Stomach smooth muscle (tissue), 2 donors: Measurements from ENCODE around the gene TEAD1.

Source experiments
- H3K27ac ChIP-seq: one replicate; pipeline ENCODE4 v1.7.0; 2013; ENCODE audit warnings: mild to moderate bottlenecking, low read length, inconsistent platforms
- H3K27me3 ChIP-seq, 2 donors: one replicate each; pipeline ENCODE4 v1.7.0; 2013; ENCODE audit warnings: low read length in 2 of 2; ENCODE audit not compliant: insufficient read depth in 2 of 2, control insufficient read depth in 1 of 2
- H3K36me3 ChIP-seq, 2 donors: one replicate each; pipeline ENCODE4 v1.7.0; 2013; ENCODE audit warnings: low read length in 2 of 2; ENCODE audit not compliant: control insufficient read depth in 2 of 2, insufficient read depth in 2 of 2
- H3K4me1 ChIP-seq: one replicate; pipeline ENCODE4 v1.7.0; 2013; ENCODE audit warnings: low read length; ENCODE audit not compliant: control insufficient read depth, insufficient read depth
- H3K4me3 ChIP-seq, 2 donors: one replicate each; pipeline ENCODE4 v1.7.0; 2013; ENCODE audit warnings: low read length in 2 of 2
- H3K9ac ChIP-seq, 2 donors: one replicate each; pipeline ENCODE4 v1.7.0; 2013; ENCODE audit warnings: low read length in 2 of 2, mild to moderate bottlenecking in 1 of 2
- H3K9me3 ChIP-seq, 2 donors: one replicate each; pipeline ENCODE4 v1.7.0; 2013; ENCODE audit warnings: low read length in 2 of 2; ENCODE audit not compliant: control insufficient read depth in 2 of 2
- donor health status: healthy.
- donor health status: Pancreatic carcinoma.

TEAD1 gene

GRCh38 chr11:12824281-12825041 lies 150.2 kb downstream of the TEAD1 start:
- no peaks in the 10 kb centered on the region for H3K9me3 ChIP-seq
- peak overlapping the region; percentile 76 for H3K27ac ChIP-seq
- H3K4me1 ChIP-seq = peaks cover 30% of the 10 kb centered on the region

GRCh38 chr11:12826441-12826840 lies 152.2 kb downstream of the TEAD1 start:
- H3K27ac ChIP-seq = no peak overlapping the region
- peaks cover 33% of the 10 kb centered on the region for H3K4me1 ChIP-seq
- H3K4me3 ChIP-seq = no peak overlapping the region
- H3K36me3 ChIP-seq = no peaks in the 10 kb centered on the region
- H3K9ac ChIP-seq = no peak overlapping the region
- H3K27me3 ChIP-seq = no peaks in the 10 kb centered on the region
- no peaks in the 10 kb centered on the region for H3K9me3 ChIP-seq

More at GRCh38 chr11:12824281-12825041, 150.2 kb downstream of the TEAD1 start:
- H3K36me3 ChIP-seq = no peaks in the 10 kb centered on the region
- H3K4me3 ChIP-seq = no peak overlapping the region
- H3K27me3 ChIP-seq = no peaks in the 10 kb centered on the region
- H3K9ac ChIP-seq = peak overlapping the region in 1 of 2 donors; percentile 43

GRCh38 chr11:12827369-12827768 lies 153.1 kb downstream of the TEAD1 start:
- peak overlapping the region; percentile 37 for H3K27ac ChIP-seq
- H3K36me3 ChIP-seq = no peaks in the 10 kb centered on the region
- no peaks in the 10 kb centered on the region for H3K27me3 ChIP-seq
- peaks cover 33% of the 10 kb centered on the region for H3K4me1 ChIP-seq
- no peaks in the 10 kb centered on the region for H3K9me3 ChIP-seq
- no peak overlapping the region for H3K9ac ChIP-seq
- peak overlapping the region; percentile 3 to 69 for H3K4me3 ChIP-seq

GRCh38 chr11:12827929-12828812 lies 153.9 kb downstream of the TEAD1 start:
- no peaks in the 10 kb centered on the region for H3K27me3 ChIP-seq
- peak overlapping the region; percentile 42 to 69 for H3K4me3 ChIP-seq
- peak overlapping the region; percentile 37 for H3K27ac ChIP-seq
- no peak overlapping the region for H3K9ac ChIP-seq
- H3K4me1 ChIP-seq = peaks cover 33% of the 10 kb centered on the region
- H3K9me3 ChIP-seq = no peaks in the 10 kb centered on the region
- no peaks in the 10 kb centered on the region for H3K36me3 ChIP-seq

GRCh38 chr11:12829131-12829530 lies 154.9 kb downstream of the TEAD1 start:
- H3K4me3 ChIP-seq = no peak overlapping the region
- H3K9ac ChIP-seq = no peak overlapping the region
- H3K9me3 ChIP-seq = no peaks in the 10 kb centered on the region
- no peak overlapping the region for H3K27ac ChIP-seq
- no peaks in the 10 kb centered on the region for H3K36me3 ChIP-seq
- peaks cover 27% of the 10 kb centered on the region for H3K4me1 ChIP-seq
- H3K27me3 ChIP-seq = no peaks in the 10 kb centered on the region

DNA sequence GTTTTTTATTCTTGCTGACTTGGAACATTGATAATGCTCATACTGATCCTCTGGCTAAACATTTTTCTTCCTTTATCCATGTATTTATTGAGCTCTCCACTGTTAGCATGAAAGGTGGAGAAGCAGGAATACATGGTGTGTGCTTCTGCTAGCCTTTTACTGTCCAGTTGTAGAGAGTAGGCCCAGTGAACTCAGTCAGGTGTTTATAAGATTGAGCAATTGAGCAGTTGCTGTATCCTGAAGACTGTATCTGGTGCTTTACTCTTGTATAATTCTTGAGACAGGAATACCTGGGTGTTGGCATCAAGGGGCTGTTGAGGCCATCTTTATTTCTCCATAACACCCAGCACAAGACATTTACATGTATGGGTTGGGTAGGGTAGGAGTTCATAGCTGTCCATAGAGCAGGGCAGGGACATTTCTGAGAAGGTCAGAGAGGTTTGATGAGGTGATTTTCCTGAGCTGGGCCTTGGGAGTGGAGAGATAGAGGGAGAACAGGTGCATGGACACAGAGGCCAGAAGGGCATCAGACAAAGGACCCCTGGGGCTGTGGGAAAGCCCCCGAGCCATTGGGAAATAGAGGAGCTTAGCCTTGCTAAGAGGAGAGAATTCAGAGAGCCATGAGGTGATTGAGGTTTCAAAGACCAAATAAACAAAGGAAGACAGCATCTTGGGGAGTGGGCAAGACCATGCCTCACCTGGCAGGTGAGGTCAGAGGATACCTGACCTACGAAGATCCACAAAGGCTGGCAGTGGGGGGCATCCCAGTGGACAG lies 155.5 kb downstream of the TEAD1 start:
- H3K4me1 ChIP-seq = peaks cover 21% of the 10 kb centered on the region
- no peaks in the 10 kb centered on the region for H3K27me3 ChIP-seq
- H3K9ac ChIP-seq = no peak overlapping the region
- H3K9me3 ChIP-seq = no peaks in the 10 kb centered on the region
- no peak overlapping the region for H3K27ac ChIP-seq
- no peaks in the 10 kb centered on the region for H3K36me3 ChIP-seq
- no peak overlapping the region for H3K4me3 ChIP-seq

DNA sequence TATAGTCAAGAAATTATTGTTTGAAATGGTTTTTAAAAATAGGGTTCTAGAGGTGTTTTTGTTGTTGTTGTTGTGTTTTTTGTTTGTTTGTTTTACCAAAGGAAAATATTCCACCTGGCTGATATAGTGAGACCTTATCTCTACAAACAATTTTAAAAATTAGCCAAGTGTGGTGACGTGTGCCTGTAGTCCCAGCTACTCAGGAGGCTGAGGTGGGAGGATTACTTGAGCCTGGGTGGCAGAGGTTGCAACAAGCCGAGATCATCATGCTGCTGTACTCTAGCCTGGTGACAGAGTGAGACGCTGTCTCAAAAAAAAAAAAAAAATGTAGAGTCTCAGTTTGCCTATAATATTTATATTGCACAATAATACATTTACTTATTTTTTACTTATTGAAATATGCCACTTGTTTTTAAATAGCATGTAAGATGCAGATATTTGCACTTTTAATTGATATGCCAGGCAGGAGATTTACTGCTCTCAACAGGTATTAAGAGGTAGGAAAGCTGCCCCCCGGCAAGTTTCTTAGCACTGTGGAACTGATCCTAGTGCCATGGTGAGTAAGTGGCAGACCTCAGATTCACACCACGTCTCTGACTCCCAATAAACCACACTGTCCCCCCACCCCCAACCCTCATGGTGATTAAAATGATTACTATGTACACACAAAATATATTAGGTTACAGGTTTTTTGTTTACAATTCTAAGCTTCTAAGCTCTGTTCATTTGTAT lies 157.4 kb downstream of the TEAD1 start:
- H3K27ac ChIP-seq = no peak overlapping the region
- no peak overlapping the region for H3K9ac ChIP-seq

GRCh38 chr11:12832480-12833224 lies 158.4 kb downstream of the TEAD1 start:
- no peaks in the 10 kb centered on the region for H3K36me3 ChIP-seq
- H3K27me3 ChIP-seq = no peaks in the 10 kb centered on the region
- H3K27ac ChIP-seq = no peak overlapping the region
- no peak overlapping the region for H3K4me3 ChIP-seq
- no peak overlapping the region for H3K9ac ChIP-seq
- peaks cover 23% of the 10 kb centered on the region for H3K4me1 ChIP-seq
- no peaks in the 10 kb centered on the region for H3K9me3 ChIP-seq

More for the DNA sequence above, 157.4 kb downstream of the TEAD1 start:
- Histone ChIP-seq H3K4me1 (peaks cover 27% of the 10 kb centered on the region), H3K36me3 (no peaks in the 10 kb centered on the region), H3K4me3 (no peak overlapping the region), H3K9me3 (no peaks in the 10 kb centered on the region), H3K27me3 (no peaks in the 10 kb centered on the region)

DNA sequence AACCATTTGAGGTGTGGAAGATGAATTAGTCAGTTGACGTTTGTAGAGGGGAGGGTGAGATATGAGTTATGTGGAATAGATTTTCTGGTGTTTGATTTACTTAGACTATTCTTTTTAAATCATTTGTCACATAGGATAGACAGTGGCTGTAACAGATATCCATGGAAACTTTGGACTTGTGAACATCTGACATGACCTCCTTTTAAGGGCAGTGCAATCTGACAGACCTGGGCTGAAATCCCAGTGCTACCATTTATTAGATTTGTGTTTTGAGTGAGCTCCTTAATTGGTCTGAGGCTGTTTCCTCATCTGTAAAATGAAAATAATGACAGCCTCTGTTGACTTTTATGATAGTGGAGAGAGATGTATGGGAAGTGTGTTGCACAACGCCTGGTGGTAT lies 159.9 kb downstream of the TEAD1 start:
- no peak overlapping the region for H3K4me3 ChIP-seq
- peaks cover 13% of the 10 kb centered on the region for H3K4me1 ChIP-seq
- no peaks in the 10 kb centered on the region for H3K9me3 ChIP-seq
- H3K27me3 ChIP-seq = no peaks in the 10 kb centered on the region
- H3K9ac ChIP-seq = no peak overlapping the region
- H3K36me3 ChIP-seq = no peaks in the 10 kb centered on the region
- H3K27ac ChIP-seq = no peak overlapping the region
